ENCODE data around the gene TRPM2.

TRPM2 gene

DNA sequence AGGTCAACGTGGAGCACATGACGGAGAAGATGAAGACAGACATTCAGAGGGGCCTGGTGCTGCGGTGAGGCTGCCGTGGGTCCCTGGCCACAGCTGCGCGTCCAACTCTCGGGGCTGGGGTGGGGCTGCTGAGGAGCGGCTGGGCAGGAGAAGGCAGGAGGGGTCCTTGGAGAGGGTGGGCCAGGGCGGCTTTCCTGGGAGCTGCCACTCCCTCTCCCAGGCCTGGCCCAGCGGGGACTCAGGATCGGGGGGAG lies 28.6 kb upstream of the TRPM2 start:
- no peak overlapping the region for H3K27ac ChIP-seq (ENCODE audit: low read length)
- DNase-seq (no peak), ATAC-seq (ENCODE audit: insufficient read depth, low read depth) (no peak)
- peaks cover 30% of the 10 kb centered on the region for H4K20me1 ChIP-seq (ENCODE audit: insufficient read depth, low read length)
- H2AFZ ChIP-seq (ENCODE audit: low read depth, low read length), result no peak overlapping the region
- peaks cover 78% of the 10 kb centered on the region for H3K36me3 ChIP-seq (ENCODE audit: insufficient read depth, low read length)
- H3K4me1 ChIP-seq (ENCODE audit: insufficient read depth, low read length), result no peaks in the 10 kb centered on the region
- H3K4me2 ChIP-seq (ENCODE audit: insufficient read depth, low read length), result no peak overlapping the region
- H3K9me3 ChIP-seq (ENCODE audit: insufficient read depth, low read length, severe bottlenecking), result no peaks in the 10 kb centered on the region
- no peaks in the 10 kb centered on the region for H3K79me2 ChIP-seq (ENCODE audit: insufficient read depth, low read length)
- no peak overlapping the region for H3K9ac ChIP-seq (ENCODE audit: low read depth, low read length)
- no peaks in the 10 kb centered on the region for H3K27me3 ChIP-seq (ENCODE audit: insufficient read depth, low read length, poor library complexity)
- H3K4me3 ChIP-seq (ENCODE audit: low read depth in 1 of 2, low read length in 2 of 2), result no peak overlapping the region
- TF ChIP-seq, protein P1, sequence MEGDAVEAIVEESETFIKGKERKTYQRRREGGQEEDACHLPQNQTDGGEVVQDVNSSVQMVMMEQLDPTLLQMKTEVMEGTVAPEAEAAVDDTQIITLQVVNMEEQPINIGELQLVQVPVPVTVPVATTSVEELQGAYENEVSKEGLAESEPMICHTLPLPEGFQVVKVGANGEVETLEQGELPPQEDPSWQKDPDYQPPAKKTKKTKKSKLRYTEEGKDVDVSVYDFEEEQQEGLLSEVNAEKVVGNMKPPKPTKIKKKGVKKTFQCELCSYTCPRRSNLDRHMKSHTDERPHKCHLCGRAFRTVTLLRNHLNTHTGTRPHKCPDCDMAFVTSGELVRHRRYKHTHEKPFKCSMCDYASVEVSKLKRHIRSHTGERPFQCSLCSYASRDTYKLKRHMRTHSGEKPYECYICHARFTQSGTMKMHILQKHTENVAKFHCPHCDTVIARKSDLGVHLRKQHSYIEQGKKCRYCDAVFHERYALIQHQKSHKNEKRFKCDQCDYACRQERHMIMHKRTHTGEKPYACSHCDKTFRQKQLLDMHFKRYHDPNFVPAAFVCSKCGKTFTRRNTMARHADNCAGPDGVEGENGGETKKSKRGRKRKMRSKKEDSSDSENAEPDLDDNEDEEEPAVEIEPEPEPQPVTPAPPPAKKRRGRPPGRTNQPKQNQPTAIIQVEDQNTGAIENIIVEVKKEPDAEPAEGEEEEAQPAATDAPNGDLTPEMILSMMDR (IDR thresholded peaks at IDR 0.05; ENCODE audit: borderline replicate concordance, extremely low read depth, low read length, poor library complexity, severe bottlenecking), result no peak
- TF ChIP-seq EZH2 (IDR thresholded peaks at IDR 0.05; ENCODE audit: borderline replicate concordance, low read depth, low read length, severe bottlenecking), result no peak

DNA sequence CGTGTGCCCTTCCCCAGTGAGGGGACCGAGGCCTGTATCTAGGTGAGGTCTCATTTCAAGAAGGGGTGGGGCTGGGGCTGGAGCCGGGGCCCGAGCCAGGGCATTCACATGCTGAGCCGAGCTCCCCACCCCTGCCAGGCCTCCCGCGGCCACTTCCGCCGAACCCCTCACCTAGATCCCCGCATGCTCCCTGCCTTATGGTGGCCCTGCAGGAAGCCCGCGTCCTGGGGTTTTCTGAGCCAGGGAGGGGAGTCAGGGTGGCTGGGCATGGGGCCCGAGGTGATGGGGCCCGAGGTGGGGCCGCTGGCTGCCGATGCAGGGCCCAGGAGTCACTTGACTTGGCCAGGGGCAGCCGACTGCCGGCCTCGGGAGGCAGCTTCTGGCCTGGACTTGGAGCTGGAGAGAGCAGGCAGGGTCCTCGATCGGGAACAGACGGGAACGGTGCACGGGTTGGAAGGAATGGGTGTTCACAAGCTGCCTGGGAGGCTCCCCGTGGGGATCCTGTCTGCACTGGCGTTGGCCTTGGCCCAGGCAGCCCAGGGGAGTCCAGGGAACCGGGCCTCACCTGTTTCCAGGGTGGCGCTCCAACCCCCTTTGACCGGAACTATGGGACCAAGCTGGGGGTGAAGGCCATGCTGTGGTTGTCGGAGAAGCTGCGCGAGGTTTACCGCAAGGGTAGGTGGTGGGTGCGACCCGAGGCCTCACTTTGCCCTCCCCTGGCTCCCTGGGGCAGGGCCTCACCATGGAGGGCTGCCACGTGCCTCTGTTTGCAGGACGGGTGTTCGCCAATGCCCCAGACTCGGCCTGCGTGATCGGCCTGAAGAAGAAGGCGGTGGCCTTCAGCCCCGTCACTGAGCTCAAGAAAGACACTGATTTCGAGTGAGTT lies 27.8 kb upstream of the TRPM2 start:
- Histone ChIP-seq H4K20me1 (ENCODE audit: insufficient read depth, low read length) (peaks cover 31% of the 10 kb centered on the region), H3K36me3 (ENCODE audit: insufficient read depth, low read length) (peaks cover 81% of the 10 kb centered on the region)
- no peak for TF ChIP-seq EZH2 (IDR thresholded peaks at IDR 0.05; ENCODE audit: borderline replicate concordance, low read depth, low read length, severe bottlenecking)
- TF ChIP-seq, protein P1 (IDR thresholded peaks at IDR 0.05; ENCODE audit: borderline replicate concordance, extremely low read depth, low read length, poor library complexity, severe bottlenecking), result no peak

DNA sequence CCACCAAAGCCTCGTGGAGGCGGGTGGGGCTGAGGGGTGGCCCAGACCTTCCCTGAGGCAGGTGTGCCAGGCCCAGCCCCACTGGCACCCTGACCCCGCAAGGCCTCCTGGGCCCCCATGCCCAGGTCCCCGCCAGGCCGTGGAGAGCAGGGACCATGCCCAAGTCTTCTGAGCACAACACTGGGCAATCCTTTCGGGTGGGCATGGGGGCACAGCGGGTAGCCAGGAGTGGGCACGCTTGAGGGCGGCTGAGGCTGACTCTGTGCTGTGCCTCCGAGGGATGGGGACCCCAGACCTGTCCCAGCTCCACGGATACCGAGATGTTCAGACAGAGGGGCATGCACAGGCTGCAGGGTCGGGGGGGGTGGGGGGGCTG lies 27.2 kb upstream of the TRPM2 start:
- Histone ChIP-seq H3K4me3 (ENCODE audit: low read depth in 1 of 2, low read length in 2 of 2) (no peak overlapping the region), H3K9ac (ENCODE audit: low read depth, low read length) (no peak overlapping the region), H3K4me1 (ENCODE audit: insufficient read depth, low read length) (no peaks in the 10 kb centered on the region), H3K27me3 (ENCODE audit: insufficient read depth, low read length, poor library complexity) (no peaks in the 10 kb centered on the region), H3K4me2 (ENCODE audit: insufficient read depth, low read length) (no peak overlapping the region), H3K36me3 (ENCODE audit: insufficient read depth, low read length) (peaks cover 80% of the 10 kb centered on the region), H2AFZ (ENCODE audit: low read depth, low read length) (no peak overlapping the region), H3K27ac (ENCODE audit: low read length) (no peak overlapping the region), H3K79me2 (ENCODE audit: insufficient read depth, low read length) (no peaks in the 10 kb centered on the region), H4K20me1 (ENCODE audit: insufficient read depth, low read length) (peaks cover 34% of the 10 kb centered on the region), H3K9me3 (ENCODE audit: insufficient read depth, low read length, severe bottlenecking) (no peaks in the 10 kb centered on the region)
- ATAC-seq (ENCODE audit: insufficient read depth, low read depth) (no peak), DNase-seq (no peak)
- TF ChIP-seq, protein P1 (IDR thresholded peaks at IDR 0.05; ENCODE audit: borderline replicate concordance, extremely low read depth, low read length, poor library complexity, severe bottlenecking), result no peak
- no peak for TF ChIP-seq EZH2 (IDR thresholded peaks at IDR 0.05; ENCODE audit: borderline replicate concordance, low read depth, low read length, severe bottlenecking)

More for the DNA sequence above, 27.8 kb upstream of the TRPM2 start:
- Histone ChIP-seq H3K9ac (ENCODE audit: low read depth, low read length) (no peak overlapping the region), H3K4me1 (ENCODE audit: insufficient read depth, low read length) (no peaks in the 10 kb centered on the region), H3K27me3 (ENCODE audit: insufficient read depth, low read length, poor library complexity) (no peaks in the 10 kb centered on the region), H3K27ac (ENCODE audit: low read length) (no peak overlapping the region), H3K4me3 (ENCODE audit: low read depth in 1 of 2, low read length in 2 of 2) (no peak overlapping the region), H3K9me3 (ENCODE audit: insufficient read depth, low read length, severe bottlenecking) (no peaks in the 10 kb centered on the region), H3K4me2 (ENCODE audit: insufficient read depth, low read length) (no peak overlapping the region), H3K79me2 (ENCODE audit: insufficient read depth, low read length) (no peaks in the 10 kb centered on the region), H2AFZ (ENCODE audit: low read depth, low read length) (no peak overlapping the region)
- DNase-seq (no peak), ATAC-seq (ENCODE audit: insufficient read depth, low read depth) (no peak)

All from DND-41 (cell line).